Measurements from ENCODE around the gene IFNGR1. TPM values are rescaled to one million over a fixed set of nuclear protein-coding genes. Genes with fewer than 3 reads are reported as not detected.

Gene IFNGR1
- total and polyA plus RNA-seq, 10 of the 15 experiments (the other 5 are each of a cell fraction or from before 2014, with no cell fraction given), result 89.0 to 296 (median 138) TPM

DNA sequence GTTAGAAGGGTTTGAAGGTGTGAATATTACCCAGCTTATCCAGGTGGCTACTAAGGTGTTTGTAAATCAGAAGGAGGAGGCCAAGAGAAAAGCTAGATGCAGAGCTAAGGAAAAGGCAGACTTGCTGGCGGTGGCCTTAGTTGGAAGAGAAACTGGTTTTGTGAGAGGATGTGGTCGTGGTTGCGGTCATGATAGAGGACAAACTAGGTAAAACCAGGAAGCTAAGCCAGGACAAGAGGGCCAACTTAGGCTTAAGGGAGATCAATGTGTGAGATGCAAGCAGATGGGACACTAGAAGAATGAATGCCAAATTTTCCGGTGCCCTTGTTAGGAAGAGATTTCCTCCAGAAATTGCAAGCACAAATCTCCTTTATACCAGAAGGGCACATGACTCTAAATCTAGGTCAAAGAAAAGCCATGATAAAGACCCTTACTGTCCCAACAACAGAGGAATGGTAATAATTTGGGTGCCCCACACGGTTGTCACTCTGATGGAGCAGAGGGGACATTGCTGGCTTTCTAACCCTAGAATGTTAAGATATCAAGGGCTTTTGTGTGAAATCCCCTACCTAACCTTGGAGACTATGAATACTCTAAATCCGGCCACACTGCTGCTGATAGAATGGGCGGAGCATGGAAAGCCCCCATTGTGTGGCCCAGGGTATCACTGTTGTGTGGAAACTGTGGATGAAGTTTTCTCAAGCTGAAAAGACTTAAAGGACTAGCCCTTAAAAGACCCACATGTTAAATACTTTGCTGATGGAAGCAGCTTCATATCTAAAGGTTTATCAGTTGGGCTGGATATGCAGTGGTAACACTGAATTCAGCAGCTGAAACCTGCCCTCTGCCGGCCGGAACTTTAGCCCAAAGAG lies 53.6 kb downstream of the IFNGR1 start (continued):
- TF ChIP-seq, protein P1, sequence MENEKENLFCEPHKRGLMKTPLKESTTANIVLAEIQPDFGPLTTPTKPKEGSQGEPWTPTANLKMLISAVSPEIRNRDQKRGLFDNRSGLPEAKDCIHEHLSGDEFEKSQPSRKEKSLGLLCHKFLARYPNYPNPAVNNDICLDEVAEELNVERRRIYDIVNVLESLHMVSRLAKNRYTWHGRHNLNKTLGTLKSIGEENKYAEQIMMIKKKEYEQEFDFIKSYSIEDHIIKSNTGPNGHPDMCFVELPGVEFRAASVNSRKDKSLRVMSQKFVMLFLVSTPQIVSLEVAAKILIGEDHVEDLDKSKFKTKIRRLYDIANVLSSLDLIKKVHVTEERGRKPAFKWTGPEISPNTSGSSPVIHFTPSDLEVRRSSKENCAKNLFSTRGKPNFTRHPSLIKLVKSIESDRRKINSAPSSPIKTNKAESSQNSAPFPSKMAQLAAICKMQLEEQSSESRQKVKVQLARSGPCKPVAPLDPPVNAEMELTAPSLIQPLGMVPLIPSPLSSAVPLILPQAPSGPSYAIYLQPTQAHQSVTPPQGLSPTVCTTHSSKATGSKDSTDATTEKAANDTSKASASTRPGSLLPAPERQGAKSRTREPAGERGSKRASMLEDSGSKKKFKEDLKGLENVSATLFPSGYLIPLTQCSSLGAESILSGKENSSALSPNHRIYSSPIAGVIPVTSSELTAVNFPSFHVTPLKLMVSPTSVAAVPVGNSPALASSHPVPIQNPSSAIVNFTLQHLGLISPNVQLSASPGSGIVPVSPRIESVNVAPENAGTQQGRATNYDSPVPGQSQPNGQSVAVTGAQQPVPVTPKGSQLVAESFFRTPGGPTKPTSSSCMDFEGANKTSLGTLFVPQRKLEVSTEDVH (IDR thresholded peaks at IDR 0.05; ENCODE audit: low read depth, partially characterized antibody), result no peak
- TF ChIP-seq, protein P2, sequence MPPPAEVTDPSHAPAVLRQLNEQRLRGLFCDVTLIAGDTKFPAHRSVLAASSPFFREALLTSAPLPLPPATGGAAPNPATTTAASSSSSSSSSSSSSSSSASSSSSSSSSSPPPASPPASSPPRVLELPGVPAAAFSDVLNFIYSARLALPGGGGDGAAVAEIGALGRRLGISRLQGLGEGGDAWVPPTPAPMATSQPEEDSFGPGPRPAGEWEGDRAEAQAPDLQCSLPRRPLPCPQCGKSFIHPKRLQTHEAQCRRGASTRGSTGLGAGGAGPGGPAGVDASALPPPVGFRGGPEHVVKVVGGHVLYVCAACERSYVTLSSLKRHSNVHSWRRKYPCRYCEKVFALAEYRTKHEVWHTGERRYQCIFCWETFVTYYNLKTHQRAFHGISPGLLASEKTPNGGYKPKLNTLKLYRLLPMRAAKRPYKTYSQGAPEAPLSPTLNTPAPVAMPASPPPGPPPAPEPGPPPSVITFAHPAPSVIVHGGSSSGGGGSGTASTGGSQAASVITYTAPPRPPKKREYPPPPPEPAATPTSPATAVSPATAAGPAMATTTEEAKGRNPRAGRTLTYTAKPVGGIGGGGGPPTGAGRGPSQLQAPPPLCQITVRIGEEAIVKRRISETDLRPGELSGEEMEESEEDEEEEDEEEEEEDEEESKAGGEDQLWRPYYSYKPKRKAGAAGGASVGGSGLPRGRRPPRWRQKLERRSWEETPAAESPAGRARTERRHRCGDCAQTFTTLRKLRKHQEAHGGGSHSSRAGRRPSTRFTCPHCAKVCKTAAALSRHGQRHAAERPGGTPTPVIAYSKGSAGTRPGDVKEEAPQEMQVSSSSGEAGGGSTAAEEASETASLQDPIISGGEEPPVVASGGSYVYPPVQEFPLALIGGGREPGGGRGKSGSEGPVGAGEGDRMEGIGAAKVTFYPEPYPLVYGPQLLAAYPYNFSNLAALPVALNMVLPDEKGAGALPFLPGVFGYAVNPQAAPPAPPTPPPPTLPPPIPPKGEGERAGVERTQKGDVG (CRISPR knock-in tag; IDR thresholded peaks at IDR 0.05), result no peak
- TF ChIP-seq, protein P3, sequence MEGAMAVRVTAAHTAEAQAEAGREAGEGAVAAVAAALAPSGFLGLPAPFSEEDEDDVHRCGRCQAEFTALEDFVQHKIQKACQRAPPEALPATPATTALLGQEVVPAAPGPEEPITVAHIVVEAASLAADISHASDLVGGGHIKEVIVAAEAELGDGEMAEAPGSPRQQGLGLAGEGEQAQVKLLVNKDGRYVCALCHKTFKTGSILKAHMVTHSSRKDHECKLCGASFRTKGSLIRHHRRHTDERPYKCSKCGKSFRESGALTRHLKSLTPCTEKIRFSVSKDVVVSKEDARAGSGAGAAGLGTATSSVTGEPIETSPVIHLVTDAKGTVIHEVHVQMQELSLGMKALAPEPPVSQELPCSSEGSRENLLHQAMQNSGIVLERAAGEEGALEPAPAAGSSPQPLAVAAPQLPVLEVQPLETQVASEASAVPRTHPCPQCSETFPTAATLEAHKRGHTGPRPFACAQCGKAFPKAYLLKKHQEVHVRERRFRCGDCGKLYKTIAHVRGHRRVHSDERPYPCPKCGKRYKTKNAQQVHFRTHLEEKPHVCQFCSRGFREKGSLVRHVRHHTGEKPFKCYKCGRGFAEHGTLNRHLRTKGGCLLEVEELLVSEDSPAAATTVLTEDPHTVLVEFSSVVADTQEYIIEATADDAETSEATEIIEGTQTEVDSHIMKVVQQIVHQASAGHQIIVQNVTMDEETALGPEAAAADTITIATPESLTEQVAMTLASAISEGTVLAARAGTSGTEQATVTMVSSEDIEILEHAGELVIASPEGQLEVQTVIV (IDR thresholded peaks at IDR 0.05; ENCODE audit: borderline replicate concordance, partially characterized antibody), result no peak
- TF ChIP-seq SIX5 (IDR thresholded peaks at IDR 0.05; ENCODE audit: low read depth, low read length, severe bottlenecking), result no peak
- peak; percentile 29; the same call in 1 of the 2 replicates for TF ChIP-seq TBL1XR1 (IDR thresholded peaks at IDR 0.05; ENCODE audit: low read depth, low read length)
- peak; percentile 84 for TF ChIP-seq NFIC (IDR thresholded peaks at IDR 0.05; ENCODE audit: low read depth, low read length)
- no peak for TF ChIP-seq NFXL1 (IDR thresholded peaks at IDR 0.05; ENCODE audit: borderline replicate concordance)
- no peak; the same call in 1 of the 2 replicates for TF ChIP-seq BCL11A (IDR thresholded peaks at IDR 0.05; ENCODE audit: low read depth, low read length)
- peak; percentile 41; the same call in 1 of the 2 replicates for TF ChIP-seq ATF7 (IDR thresholded peaks at IDR 0.05; ENCODE audit: low read depth)
- no peak for TF ChIP-seq ZNF384 (IDR thresholded peaks at IDR 0.05; ENCODE audit: borderline replicate concordance, low read depth, low read length)
- peak; percentile 95 for TF ChIP-seq RAD21 (IDR thresholded peaks at IDR 0.05; ENCODE audit: insufficient read depth, low read depth, low read length)
- TF ChIP-seq BHLHE40 (IDR thresholded peaks at IDR 0.05; ENCODE audit: borderline replicate concordance in 1 of 2, low read depth in 2 of 2, low read length in 1 of 2), result peak in 1 of 2 experiments; percentile 20; a peak in 2 of 4 replicates
- TF ChIP-seq, protein P4, sequence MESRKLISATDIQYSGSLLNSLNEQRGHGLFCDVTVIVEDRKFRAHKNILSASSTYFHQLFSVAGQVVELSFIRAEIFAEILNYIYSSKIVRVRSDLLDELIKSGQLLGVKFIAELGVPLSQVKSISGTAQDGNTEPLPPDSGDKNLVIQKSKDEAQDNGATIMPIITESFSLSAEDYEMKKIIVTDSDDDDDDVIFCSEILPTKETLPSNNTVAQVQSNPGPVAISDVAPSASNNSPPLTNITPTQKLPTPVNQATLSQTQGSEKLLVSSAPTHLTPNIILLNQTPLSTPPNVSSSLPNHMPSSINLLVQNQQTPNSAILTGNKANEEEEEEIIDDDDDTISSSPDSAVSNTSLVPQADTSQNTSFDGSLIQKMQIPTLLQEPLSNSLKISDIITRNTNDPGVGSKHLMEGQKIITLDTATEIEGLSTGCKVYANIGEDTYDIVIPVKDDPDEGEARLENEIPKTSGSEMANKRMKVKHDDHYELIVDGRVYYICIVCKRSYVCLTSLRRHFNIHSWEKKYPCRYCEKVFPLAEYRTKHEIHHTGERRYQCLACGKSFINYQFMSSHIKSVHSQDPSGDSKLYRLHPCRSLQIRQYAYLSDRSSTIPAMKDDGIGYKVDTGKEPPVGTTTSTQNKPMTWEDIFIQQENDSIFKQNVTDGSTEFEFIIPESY (IDR thresholded peaks at IDR 0.05), result no peak
- 0 out of 2 replicates have a peak, but pooled peaks have one; percentile 6 for TF ChIP-seq MTA3 (IDR thresholded peaks at IDR 0.05; ENCODE audit: borderline replicate concordance, low read length)
- no peak for TF ChIP-seq JUND (IDR thresholded peaks at IDR 0.05; ENCODE audit: low read depth, low read length)
- no peak for TF ChIP-seq RBBP5 (conservative IDR thresholded peaks at IDR 0.05)
- no peak for TF ChIP-seq PAX8 (IDR thresholded peaks at IDR 0.05)
- TF ChIP-seq HDGF (IDR thresholded peaks at IDR 0.05), result no peak; the same call in 1 of the 2 replicates
- TF ChIP-seq SMARCA5 (IDR thresholded peaks at IDR 0.05), result peak; percentile 21; the same call in 1 of the 2 replicates

Measured in GM12878 (cell line).